ENCODE results near the gene HECW1.
"Not testable (repeated sequence)": the region's sequence is repeated elsewhere in the genome, so short reads cannot be mapped to it uniquely, and the experiment has no call there.

DNA sequence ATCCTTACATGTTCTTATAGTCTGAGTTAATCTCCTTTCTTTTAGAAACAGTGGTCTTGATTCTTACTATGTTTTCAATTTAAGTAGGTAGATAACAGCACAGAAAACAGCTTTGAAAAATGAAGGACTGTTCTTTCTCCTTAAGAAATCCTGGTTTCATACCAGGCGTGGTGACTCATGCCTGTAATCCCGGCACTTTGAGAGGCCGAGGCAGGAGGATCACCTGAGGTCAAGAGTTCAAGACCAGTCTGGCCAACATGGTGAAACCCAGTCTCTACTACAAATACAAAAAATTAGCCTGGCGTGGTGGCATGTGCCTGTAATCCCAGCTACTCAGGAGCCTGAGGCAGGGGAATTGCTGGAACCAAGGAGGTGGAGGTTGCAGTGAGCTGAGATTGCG lies 484.0 kb downstream of the HECW1 start:
- not testable (repeated sequence) for TF ChIP-seq TAF1 (conservative IDR thresholded peaks at IDR 0.05); CTCF (IDR thresholded peaks at IDR 0.05; ENCODE audit: low read depth, low read length, missing input control); RAD21 (IDR thresholded peaks at IDR 0.05); FOXA1 (IDR thresholded peaks at IDR 0.05); JUND (IDR thresholded peaks at IDR 0.05); GABPA (IDR thresholded peaks at IDR 0.05 in 1 of 2, conservative IDR thresholded peaks at IDR 0.05 in 1 of 2); SP1 (IDR thresholded peaks at IDR 0.05)
- TF ChIP-seq, protein P1, sequence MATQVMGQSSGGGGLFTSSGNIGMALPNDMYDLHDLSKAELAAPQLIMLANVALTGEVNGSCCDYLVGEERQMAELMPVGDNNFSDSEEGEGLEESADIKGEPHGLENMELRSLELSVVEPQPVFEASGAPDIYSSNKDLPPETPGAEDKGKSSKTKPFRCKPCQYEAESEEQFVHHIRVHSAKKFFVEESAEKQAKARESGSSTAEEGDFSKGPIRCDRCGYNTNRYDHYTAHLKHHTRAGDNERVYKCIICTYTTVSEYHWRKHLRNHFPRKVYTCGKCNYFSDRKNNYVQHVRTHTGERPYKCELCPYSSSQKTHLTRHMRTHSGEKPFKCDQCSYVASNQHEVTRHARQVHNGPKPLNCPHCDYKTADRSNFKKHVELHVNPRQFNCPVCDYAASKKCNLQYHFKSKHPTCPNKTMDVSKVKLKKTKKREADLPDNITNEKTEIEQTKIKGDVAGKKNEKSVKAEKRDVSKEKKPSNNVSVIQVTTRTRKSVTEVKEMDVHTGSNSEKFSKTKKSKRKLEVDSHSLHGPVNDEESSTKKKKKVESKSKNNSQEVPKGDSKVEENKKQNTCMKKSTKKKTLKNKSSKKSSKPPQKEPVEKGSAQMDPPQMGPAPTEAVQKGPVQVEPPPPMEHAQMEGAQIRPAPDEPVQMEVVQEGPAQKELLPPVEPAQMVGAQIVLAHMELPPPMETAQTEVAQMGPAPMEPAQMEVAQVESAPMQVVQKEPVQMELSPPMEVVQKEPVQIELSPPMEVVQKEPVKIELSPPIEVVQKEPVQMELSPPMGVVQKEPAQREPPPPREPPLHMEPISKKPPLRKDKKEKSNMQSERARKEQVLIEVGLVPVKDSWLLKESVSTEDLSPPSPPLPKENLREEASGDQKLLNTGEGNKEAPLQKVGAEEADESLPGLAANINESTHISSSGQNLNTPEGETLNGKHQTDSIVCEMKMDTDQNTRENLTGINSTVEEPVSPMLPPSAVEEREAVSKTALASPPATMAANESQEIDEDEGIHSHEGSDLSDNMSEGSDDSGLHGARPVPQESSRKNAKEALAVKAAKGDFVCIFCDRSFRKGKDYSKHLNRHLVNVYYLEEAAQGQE (IDR thresholded peaks at IDR 0.05): not testable (repeated sequence)
- TF ChIP-seq, protein P2, sequence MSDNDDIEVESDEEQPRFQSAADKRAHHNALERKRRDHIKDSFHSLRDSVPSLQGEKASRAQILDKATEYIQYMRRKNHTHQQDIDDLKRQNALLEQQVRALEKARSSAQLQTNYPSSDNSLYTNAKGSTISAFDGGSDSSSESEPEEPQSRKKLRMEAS (IDR thresholded peaks at IDR 0.05): not testable (repeated sequence)
- TF ChIP-seq, protein P3, sequence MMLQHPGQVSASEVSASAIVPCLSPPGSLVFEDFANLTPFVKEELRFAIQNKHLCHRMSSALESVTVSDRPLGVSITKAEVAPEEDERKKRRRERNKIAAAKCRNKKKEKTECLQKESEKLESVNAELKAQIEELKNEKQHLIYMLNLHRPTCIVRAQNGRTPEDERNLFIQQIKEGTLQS (IDR thresholded peaks at IDR 0.05): not testable (repeated sequence)
